Neutrophil (primary cell): Measurements from ENCODE around the gene APOB.

ENCODE experiments used
- H3K27ac ChIP-seq: fragments of 200-600 bp; sonication (generic); 2 replicates; pipeline ENCODE4 v1.5.1; 2016; ENCODE audit warnings: mild to moderate bottlenecking, moderate library complexity
- H3K27me3 ChIP-seq: fragments of 200-600 bp; sonication (generic); 2 replicates; pipeline ENCODE4 v1.6.0; 2016; ENCODE audit warnings: mild to moderate bottlenecking
- H3K36me3 ChIP-seq: fragments of 200-600 bp; sonication (generic); 2 replicates; pipeline ENCODE4 v1.5.1; 2017
- H3K4me1 ChIP-seq, 2 experiments: fragments of 200-600 bp in 1 of 2; sonication (generic) in 1 of 2; 1 replicate in 1 of 2; 2 replicates in 1 of 2; pipeline versions ENCODE4 v1.5.1 to v1.6.1; 2013 to 2016; ENCODE audit warnings: low read depth in 1 of 2, low read length in 1 of 2, mild to moderate bottlenecking in 1 of 2, moderate library complexity in 1 of 2; ENCODE audit not compliant: control insufficient read depth in 1 of 2, insufficient read depth in 1 of 2
- H3K4me3 ChIP-seq, 2 experiments: fragments of 200-600 bp in 1 of 2; sonication (generic) in 1 of 2; 1 replicate in 1 of 2; 2 replicates in 1 of 2; pipeline ENCODE4 v1.5.1; 2013 to 2016; ENCODE audit warnings: low read depth in 1 of 2, low read length in 1 of 2, mild to moderate bottlenecking in 1 of 2, moderate library complexity in 1 of 2
- H3K9me3 ChIP-seq: fragments of 200-600 bp; sonication (generic); 2 replicates; pipeline ENCODE4 v1.5.1; 2016
- TF ChIP-seq, protein P1 (sequence below): fragments of 200-600 bp; sonication (generic); IDR thresholded peaks from 2 replicates; pipeline ENCODE4 v1.5.1; 2016; ENCODE audit warnings: antibody characterized with exemption

The APOB gene

GRCh38 chr2:21059885-21060610 is 16.2 kb upstream of the APOB start:
- Histone ChIP-seq H3K27me3 (no peaks in the 10 kb centered on the region), H3K9me3 (no peaks in the 10 kb centered on the region), H3K36me3 (no peaks in the 10 kb centered on the region), H3K4me1 (no peaks in the 10 kb centered on the region), H3K27ac (no peak overlapping the region), H3K4me3 (no peak overlapping the region)
- TF ChIP-seq, protein P1, sequence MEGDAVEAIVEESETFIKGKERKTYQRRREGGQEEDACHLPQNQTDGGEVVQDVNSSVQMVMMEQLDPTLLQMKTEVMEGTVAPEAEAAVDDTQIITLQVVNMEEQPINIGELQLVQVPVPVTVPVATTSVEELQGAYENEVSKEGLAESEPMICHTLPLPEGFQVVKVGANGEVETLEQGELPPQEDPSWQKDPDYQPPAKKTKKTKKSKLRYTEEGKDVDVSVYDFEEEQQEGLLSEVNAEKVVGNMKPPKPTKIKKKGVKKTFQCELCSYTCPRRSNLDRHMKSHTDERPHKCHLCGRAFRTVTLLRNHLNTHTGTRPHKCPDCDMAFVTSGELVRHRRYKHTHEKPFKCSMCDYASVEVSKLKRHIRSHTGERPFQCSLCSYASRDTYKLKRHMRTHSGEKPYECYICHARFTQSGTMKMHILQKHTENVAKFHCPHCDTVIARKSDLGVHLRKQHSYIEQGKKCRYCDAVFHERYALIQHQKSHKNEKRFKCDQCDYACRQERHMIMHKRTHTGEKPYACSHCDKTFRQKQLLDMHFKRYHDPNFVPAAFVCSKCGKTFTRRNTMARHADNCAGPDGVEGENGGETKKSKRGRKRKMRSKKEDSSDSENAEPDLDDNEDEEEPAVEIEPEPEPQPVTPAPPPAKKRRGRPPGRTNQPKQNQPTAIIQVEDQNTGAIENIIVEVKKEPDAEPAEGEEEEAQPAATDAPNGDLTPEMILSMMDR, result no peak

GRCh38 chr2:21057097-21057496 is 13.2 kb upstream of the APOB start:
- H3K9me3 ChIP-seq, result no peaks in the 10 kb centered on the region
- no peaks in the 10 kb centered on the region for H3K4me1 ChIP-seq
- H3K4me3 ChIP-seq, result no peak overlapping the region
- no peaks in the 10 kb centered on the region for H3K36me3 ChIP-seq
- TF ChIP-seq, protein P1, result no peak
- H3K27me3 ChIP-seq, result no peaks in the 10 kb centered on the region
- H3K27ac ChIP-seq, result no peak overlapping the region

- Histone ChIP-seq H3K9me3 (no peaks in the 10 kb centered on the region), H3K4me1 (no peaks in the 10 kb centered on the region), H3K4me3 (no peak overlapping the region), H3K27me3 (no peaks in the 10 kb centered on the region), H3K27ac (no peak overlapping the region), H3K36me3 (no peaks in the 10 kb centered on the region)
- TF ChIP-seq, protein P1, result no peak
These were observed 12.3 kb upstream of the APOB start for GRCh38 chr2:21055879-21056790.

GRCh38 chr2:21055451-21055850 is 11.6 kb upstream of the APOB start:
- H3K4me1 ChIP-seq, result no peaks in the 10 kb centered on the region
- no peak overlapping the region for H3K27ac ChIP-seq
- no peaks in the 10 kb centered on the region for H3K36me3 ChIP-seq
- TF ChIP-seq, protein P1, result no peak
- no peaks in the 10 kb centered on the region for H3K27me3 ChIP-seq
- H3K4me3 ChIP-seq, result no peak overlapping the region
- no peaks in the 10 kb centered on the region for H3K9me3 ChIP-seq

- Histone ChIP-seq H3K9me3 (no peaks in the 10 kb centered on the region), H3K36me3 (no peaks in the 10 kb centered on the region), H3K4me3 (no peak overlapping the region), H3K27me3 (no peaks in the 10 kb centered on the region), H3K27ac (no peak overlapping the region), H3K4me1 (no peaks in the 10 kb centered on the region)
- TF ChIP-seq, protein P1, result no peak
These were observed 10.1 kb upstream of the APOB start for GRCh38 chr2:21054011-21054410.
